GM21381 (cell line): ENCODE measurements around the gene OR4N5.

Source experiments
- ATAC-seq: cut with Tn5 transposase; IDR thresholded peaks from one replicate; pipeline ENCODE4 v1.9.1; 2021; ENCODE audit warnings: mild to moderate bottlenecking, moderate library complexity; ENCODE audit not compliant: unreplicated experiment

Gene OR4N5

DNA sequence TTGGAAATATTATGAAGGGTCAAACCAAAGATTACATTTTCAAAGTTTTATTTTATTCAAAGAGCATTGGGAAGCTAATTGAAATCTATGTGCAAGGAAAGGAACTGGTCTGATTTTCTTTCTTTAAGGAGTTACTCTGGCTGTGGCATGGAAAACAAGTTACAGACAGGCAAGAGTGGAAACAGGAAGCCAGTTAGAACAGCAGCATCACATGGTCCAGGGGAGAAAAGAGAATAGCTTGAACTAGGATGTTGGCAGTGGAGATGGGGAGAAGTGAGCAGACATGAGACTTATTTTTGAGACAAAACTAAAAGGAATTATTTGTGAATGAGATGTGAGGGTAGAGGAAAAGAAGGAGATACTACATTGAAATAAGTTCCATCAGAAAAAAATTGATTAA, 55.5 kb downstream of the OR4N5 start:
- no peak for ATAC-seq
